HepG2 (cell line): ENCODE data around the gene CYLD. TPM values are rescaled to one million over a fixed set of nuclear protein-coding genes. Genes with fewer than 3 reads are reported as not detected.

ENCODE experiments used
- ATAC-seq: fragments of 200-7000 bp; cut with Tn5 transposase; 3 replicates; pipeline ENCODE4 v1.9.1; 2020; ENCODE audit warnings: mild to moderate bottlenecking, moderate library complexity
- BruUV-seq: library from RNA; stranded (reverse); fragments of 400-500 nt; replicated peaks from 2 replicates; lab custom pipeline; 2021; lab: Mats Ljungman, UMichigan
- CTCF ChIA-PET: fragments of 300-600 bp; formaldehyde crosslinking; extraction: SDS; loops from one replicate; lab custom pipeline; 2021; ENCODE audit warnings: low total read pairs, inconsistent platforms, low intra/inter-chr PET ratio; lab: Yijun Ruan, JAX
- POLR2A ChIA-PET: fragments of 350-600 bp; sonication (Branson Sonifier 250); formaldehyde crosslinking; loops from one replicate; lab custom pipeline; 2020; ENCODE audit warnings: antibody characterized with exemption, inconsistent platforms; lab: Yijun Ruan, JAX
- DNase-seq: peaks from one replicate; pipeline ENCODE4 v3.0.0-alpha.2; 2015; ENCODE audit warnings: low spot score
- FAIRE-seq: peaks from 3 replicates; lab custom pipeline; 2011; peaks lifted over from hg19 to GRCh38; lab: Jason Lieb, UNC
- H2AFZ ChIP-seq: one replicate; pipeline ENCODE4 v1.6.1; 2011; ENCODE audit warnings: low read length, inconsistent platforms
- H3K27ac ChIP-seq: fragments of 300-600 bp; 3 replicates; pipeline ENCODE4 v1.8.0; 2011; ENCODE audit warnings: mixed run types, mild to moderate bottlenecking, mixed read lengths, low read length, inconsistent platforms; ENCODE audit not compliant: insufficient read depth; ENCODE audit errors: extremely low read length
- H3K27me3 ChIP-seq, 2 experiments: fragments of 200-600 bp in 1 of 2; 2 replicates in 1 of 2; 3 replicates in 1 of 2; pipeline versions ENCODE4 v1.6.0 to v1.8.0; 2011; ENCODE audit warnings: low read length in 2 of 2, mild to moderate bottlenecking in 2 of 2, moderate library complexity in 2 of 2, inconsistent platforms in 1 of 2; ENCODE audit not compliant: insufficient read depth in 2 of 2, control insufficient read depth in 1 of 2
- H3K36me3 ChIP-seq, 2 experiments: fragments of 200-600 bp in 1 of 2; replicated peaks in 1 of 2; 2 replicates in 1 of 2; 3 replicates in 1 of 2; pipeline versions ENCODE4 v1.5.1 to v1.8.0; 2011; ENCODE audit warnings: low read length in 2 of 2, inconsistent platforms in 1 of 2; ENCODE audit not compliant: insufficient read depth in 2 of 2, control insufficient read depth in 1 of 2
- H3K4me1 ChIP-seq: 2 replicates; pipeline ENCODE4 v1.5.1; 2012; ENCODE audit warnings: low read length, inconsistent platforms; ENCODE audit not compliant: insufficient read depth
- H3K4me2 ChIP-seq: 2 replicates; pipeline ENCODE4 v1.6.0; 2011; ENCODE audit warnings: low read depth, low read length, inconsistent platforms
- H3K4me3 ChIP-seq, 3 experiments: fragments of 200-600 bp in 1 of 3; sonication (generic), shearing (Covaris generic) in 1 of 3; replicated peaks in 1 of 3; 2 replicates each; pipeline ENCODE4 v1.5.1; 2011 to 2016; ENCODE audit warnings: low read length in 3 of 3, inconsistent platforms in 2 of 3, low read depth in 2 of 3, mild to moderate bottlenecking in 2 of 3, control low read depth in 1 of 3, mixed read lengths in 1 of 3; ENCODE audit not compliant: insufficient read depth in 1 of 3
- H3K79me2 ChIP-seq: one replicate; pipeline ENCODE4 v1.6.1; 2011; ENCODE audit warnings: low read length, inconsistent platforms; ENCODE audit not compliant: insufficient read depth
- H3K9ac ChIP-seq: 2 replicates; pipeline ENCODE4 v1.6.0; 2011; ENCODE audit warnings: mild to moderate bottlenecking, low read depth, low read length, inconsistent platforms; ENCODE audit not compliant: insufficient read depth
- H3K9me3 ChIP-seq: 2 replicates; pipeline ENCODE4 v1.5.1; 2012; ENCODE audit warnings: mild to moderate bottlenecking, low read length
- H4K20me1 ChIP-seq: 2 replicates; pipeline ENCODE4 v1.6.0; 2011; ENCODE audit warnings: inconsistent platforms, mild to moderate bottlenecking, low read length, moderate library complexity; ENCODE audit not compliant: insufficient read depth
- CAMTA2 ChIP-seq: sonication (generic); formaldehyde crosslinking; IDR thresholded peaks from 2 replicates; pipeline ENCODE4 v1.4.0; 2020; ENCODE audit warnings: mild to moderate bottlenecking, missing genetic modification reagents, borderline replicate concordance
- RARA ChIP-seq: IDR thresholded peaks from 2 replicates; pipeline ENCODE4 v1.6.1; 2016; ENCODE audit warnings: missing genetic modification reagents, missing compliant biosample characterization
- ZBTB46 ChIP-seq: sonication (generic); formaldehyde crosslinking; IDR thresholded peaks from 2 replicates; pipeline ENCODE4 v1.4.0; 2020; ENCODE audit warnings: mild to moderate bottlenecking, missing genetic modification reagents, borderline replicate concordance
- ZNF382 ChIP-seq: sonication (generic); formaldehyde crosslinking; IDR thresholded peaks from 2 replicates; pipeline ENCODE4 v1.5.0; 2020; ENCODE audit warnings: missing genetic modification reagents, mild to moderate bottlenecking, borderline replicate concordance
- ZNF615 ChIP-seq: sonication (generic); formaldehyde crosslinking; IDR thresholded peaks from 2 replicates; pipeline ENCODE4 v1.5.0; 2020; ENCODE audit warnings: mild to moderate bottlenecking, missing genetic modification reagents, borderline replicate concordance
- ZNF782 ChIP-seq: sonication (generic); formaldehyde crosslinking; IDR thresholded peaks from 2 replicates; pipeline ENCODE4 v1.4.0; 2020; ENCODE audit warnings: missing genetic modification reagents, mild to moderate bottlenecking, borderline replicate concordance
- WGBS: methylation state at CpG from one replicate; pipeline ENCODE4 v1.1.6; 2017; ENCODE audit warnings: low lambda C conversion rate; 5-methylcytosine and 5-hydroxymethylcytosine counted together
- in situ Hi-C: cut with HindIII; loops from 2 replicates; pipeline ENCODE4 v1.10.0; 2017; ENCODE audit warnings: low pct_unique_long_range_greater_than_20kb; ENCODE audit not compliant: extremely low pct_ligation_motif_present
- intact Hi-C: fragments of 100-400 bp; cut with micrococcal nuclease; formaldehyde crosslinking; loops from one replicate; pipeline ENCODE4 v1.10.0; 2022; ENCODE audit not compliant: unreplicated experiment
- polyA plus RNA-seq, 8 experiments: library from polyadenylated mRNA; depleted of rRNA in 3 of 8; stranded (reverse) in 7 of 8; unstranded in 1 of 8; fragments of >200 nt; fragmentation: Illumina TruSeq in 4 of 8; extraction: Trizol in 4 of 8; gene quantifications; 2 replicates each; pipeline versions ENCODE4 v1.2.1 to v1.2.3, GENCODE V29; 2011 to 2016; ENCODE audit warnings: low read depth in 4 of 8, missing spikeins in 1 of 8, mixed read lengths in 1 of 8; ENCODE audit not compliant: insufficient read depth in 1 of 8
- total RNA-seq, 5 experiments: library from RNA; depleted of rRNA; stranded (reverse); fragments of >200 nt; fragmentation: Illumina TruSeq; extraction: Trizol; gene quantifications; 2 replicates each; pipeline ENCODE4 v1.2.3, GENCODE V29; 2016; ENCODE audit warnings: low read depth in 1 of 5

The CYLD gene
- total and polyA plus RNA-seq, 2 of the 13 experiments (the other 11 are each of a cell fraction or from before 2014, with no cell fraction given), result 6.1 to 11.4 TPM

- Histone ChIP-seq H3K4me3 (no peak overlapping the region), H3K27me3 (peaks cover 0 to 17% of the 10 kb centered on the region in 2 experiments; a peak in 2 of 5 replicates), H3K4me2 (no peak overlapping the region), H3K79me2 (no peaks in the 10 kb centered on the region), H2AFZ (no peak overlapping the region), H3K4me1 (no peaks in the 10 kb centered on the region), H3K27ac (no peak overlapping the region), H3K9ac (no peak overlapping the region), H3K9me3 (no peaks in the 10 kb centered on the region), H3K36me3 (no peaks in the 10 kb centered on the region), H4K20me1 (no peaks in the 10 kb centered on the region)
- POLR2A ChIA-PET, result interaction anchor here (1.4 kb wide), 1 partner anchor 9 kb away, joined by 5 read pairs; the partner anchor contains the start of gene CYLD
- ATAC-seq (no peak), FAIRE-seq (no peak), DNase-seq (no peak)
- CTCF ChIA-PET, result no interaction called here
- in situ Hi-C loops (no loop called here), intact Hi-C loops (no loop called here)
- WGBS, result 55% methylated on average over 10 of the region's 10 CpGs
- TF ChIP-seq CAMTA2 (no peak), ZBTB46 (CRISPR knock-in tag) (no peak), ZNF382 (CRISPR knock-in tag) (no peak), ZNF615 (CRISPR knock-in tag) (no peak), ZNF782 (CRISPR knock-in tag) (no peak), RARA (CRISPR knock-in tag) (no peak)
- BruUV-seq, result no TSS peak
Observed at GRCh38 chr16:50731989-50732832, 9.7 kb upstream of the CYLD start.
